Endothelial cell (in vitro differentiated cells): ENCODE results near the gene DOK5. TPM values are rescaled to one million over a fixed set of nuclear protein-coding genes. Genes with fewer than 3 reads are reported as not detected.

Source experiments
- DNase-seq: peaks from one replicate; pipeline ENCODE4 v3.0.0; 2021; ENCODE audit warnings: low spot score
- H3K27ac Mint-ChIP-seq: one replicate; pipeline ENCODE4 v1.8.0; 2021; ENCODE audit warnings: mixed read lengths, inconsistent platforms; ENCODE audit not compliant: unreplicated experiment
- H3K27me3 Mint-ChIP-seq: one replicate; pipeline ENCODE4 v1.8.0; 2021; ENCODE audit warnings: mild to moderate bottlenecking, moderate library complexity, mixed read lengths, inconsistent platforms; ENCODE audit not compliant: unreplicated experiment
- H3K36me3 Mint-ChIP-seq: one replicate; pipeline ENCODE4 v1.8.0; 2021; ENCODE audit warnings: mild to moderate bottlenecking, low read depth, mixed read lengths, inconsistent platforms; ENCODE audit not compliant: unreplicated experiment
- H3K4me1 Mint-ChIP-seq: one replicate; pipeline ENCODE4 v1.8.0; 2021; ENCODE audit warnings: mild to moderate bottlenecking, mixed read lengths, inconsistent platforms; ENCODE audit not compliant: unreplicated experiment
- H3K4me3 Mint-ChIP-seq: one replicate; pipeline ENCODE4 v1.8.0; 2021; ENCODE audit warnings: mild to moderate bottlenecking, mixed read lengths, inconsistent platforms; ENCODE audit not compliant: unreplicated experiment
- H3K9me3 Mint-ChIP-seq: one replicate; pipeline ENCODE4 v1.8.0; 2021; ENCODE audit warnings: mixed read lengths, inconsistent platforms; ENCODE audit not compliant: unreplicated experiment
- total RNA-seq: library from RNA; stranded (reverse); fragmentation: NEBNext Ultra II Directional; extraction: Animal tissue kit (Norgen Biotek cat#: 25700); gene quantifications from one replicate; pipeline ENCODE4 v1.2.1, GENCODE V29; 2021; ENCODE audit not compliant: unreplicated experiment
- TF ChIP-seq, protein P1 (sequence below): fragments of 200-600 bp; sonication (generic); IDR thresholded peaks from one replicate; pipeline ENCODE4 v1.5.0; 2021; ENCODE audit warnings: antibody characterized with exemption; ENCODE audit not compliant: unreplicated experiment

Gene DOK5
- total RNA-seq, 1 donor from 2014 or later: 0.26 TPM

- Mint-ChIP-seq H3K36me3 (no peaks in the 10 kb centered on the region), H3K27me3 (no peaks in the 10 kb centered on the region), H3K4me3 (no peak overlapping the region), H3K4me1 (no peaks in the 10 kb centered on the region), H3K27ac (no peak overlapping the region), H3K9me3 (no peaks in the 10 kb centered on the region)
- TF ChIP-seq, protein P1, sequence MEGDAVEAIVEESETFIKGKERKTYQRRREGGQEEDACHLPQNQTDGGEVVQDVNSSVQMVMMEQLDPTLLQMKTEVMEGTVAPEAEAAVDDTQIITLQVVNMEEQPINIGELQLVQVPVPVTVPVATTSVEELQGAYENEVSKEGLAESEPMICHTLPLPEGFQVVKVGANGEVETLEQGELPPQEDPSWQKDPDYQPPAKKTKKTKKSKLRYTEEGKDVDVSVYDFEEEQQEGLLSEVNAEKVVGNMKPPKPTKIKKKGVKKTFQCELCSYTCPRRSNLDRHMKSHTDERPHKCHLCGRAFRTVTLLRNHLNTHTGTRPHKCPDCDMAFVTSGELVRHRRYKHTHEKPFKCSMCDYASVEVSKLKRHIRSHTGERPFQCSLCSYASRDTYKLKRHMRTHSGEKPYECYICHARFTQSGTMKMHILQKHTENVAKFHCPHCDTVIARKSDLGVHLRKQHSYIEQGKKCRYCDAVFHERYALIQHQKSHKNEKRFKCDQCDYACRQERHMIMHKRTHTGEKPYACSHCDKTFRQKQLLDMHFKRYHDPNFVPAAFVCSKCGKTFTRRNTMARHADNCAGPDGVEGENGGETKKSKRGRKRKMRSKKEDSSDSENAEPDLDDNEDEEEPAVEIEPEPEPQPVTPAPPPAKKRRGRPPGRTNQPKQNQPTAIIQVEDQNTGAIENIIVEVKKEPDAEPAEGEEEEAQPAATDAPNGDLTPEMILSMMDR: no peak
- DNase-seq: no peak
Measured at GRCh38 chr20:54550776-54551396, 75.5 kb downstream of the DOK5 start.

GRCh38 chr20:54554006-54554405, 78.6 kb downstream of the DOK5 start:
- DNase-seq: no peak
- no peaks in the 10 kb centered on the region for H3K36me3 Mint-ChIP-seq
- H3K27ac Mint-ChIP-seq: no peak overlapping the region
- no peak overlapping the region for H3K4me3 Mint-ChIP-seq
- H3K4me1 Mint-ChIP-seq: no peaks in the 10 kb centered on the region
- no peaks in the 10 kb centered on the region for H3K9me3 Mint-ChIP-seq
- TF ChIP-seq, protein P1: no peak
- no peaks in the 10 kb centered on the region for H3K27me3 Mint-ChIP-seq

DNA sequence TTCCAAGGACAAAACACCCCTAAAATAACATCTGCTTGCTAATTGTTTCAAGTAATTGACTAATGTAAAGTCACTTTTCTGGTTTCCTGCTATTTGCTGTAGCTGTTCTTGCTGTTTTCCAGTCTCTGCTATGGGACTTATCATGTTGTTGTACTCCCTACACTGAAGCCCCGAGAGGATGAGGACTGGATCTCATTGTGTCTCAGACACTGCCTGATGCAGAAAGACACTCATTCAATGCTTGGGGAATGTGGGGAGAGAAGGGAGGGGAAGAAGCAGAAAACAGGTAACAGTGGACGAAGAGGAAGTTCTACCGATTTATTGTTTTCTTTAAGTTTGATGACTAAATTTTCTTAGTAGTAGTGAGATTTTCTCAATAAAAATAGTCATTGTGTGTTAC, 79.8 kb downstream of the DOK5 start:
- H3K27me3 Mint-ChIP-seq: no peaks in the 10 kb centered on the region
- H3K27ac Mint-ChIP-seq: no peak overlapping the region
- H3K4me1 Mint-ChIP-seq: no peaks in the 10 kb centered on the region
- no peak for DNase-seq
- H3K36me3 Mint-ChIP-seq: no peaks in the 10 kb centered on the region
- TF ChIP-seq, protein P1: no peak
- no peak overlapping the region for H3K4me3 Mint-ChIP-seq
- H3K9me3 Mint-ChIP-seq: no peaks in the 10 kb centered on the region

DNA sequence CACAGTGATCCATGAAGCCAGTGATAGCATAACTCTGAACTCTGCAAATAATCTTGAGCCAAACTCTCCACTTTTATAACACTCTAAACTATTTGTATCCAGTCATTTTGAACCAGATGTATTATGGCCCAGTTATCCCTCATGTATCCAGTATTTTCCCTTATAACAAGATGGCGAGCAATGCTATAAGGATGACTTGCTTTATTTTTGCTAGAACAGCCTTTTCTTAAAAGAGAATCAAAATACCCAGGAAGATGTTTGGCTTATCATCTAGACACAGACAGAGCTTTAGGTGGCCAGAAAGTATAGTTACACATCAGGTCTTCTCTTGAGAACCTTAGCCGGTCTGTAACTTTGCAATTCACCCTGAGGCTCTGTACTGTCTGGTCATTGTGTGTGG, 81.0 kb downstream of the DOK5 start:
- DNase-seq: no peak
- H3K27me3 Mint-ChIP-seq: no peaks in the 10 kb centered on the region
- TF ChIP-seq, protein P1: no peak
- no peaks in the 10 kb centered on the region for H3K9me3 Mint-ChIP-seq
- no peak overlapping the region for H3K4me3 Mint-ChIP-seq
- H3K36me3 Mint-ChIP-seq: no peaks in the 10 kb centered on the region
- no peak overlapping the region for H3K27ac Mint-ChIP-seq
- H3K4me1 Mint-ChIP-seq: no peaks in the 10 kb centered on the region

DNA sequence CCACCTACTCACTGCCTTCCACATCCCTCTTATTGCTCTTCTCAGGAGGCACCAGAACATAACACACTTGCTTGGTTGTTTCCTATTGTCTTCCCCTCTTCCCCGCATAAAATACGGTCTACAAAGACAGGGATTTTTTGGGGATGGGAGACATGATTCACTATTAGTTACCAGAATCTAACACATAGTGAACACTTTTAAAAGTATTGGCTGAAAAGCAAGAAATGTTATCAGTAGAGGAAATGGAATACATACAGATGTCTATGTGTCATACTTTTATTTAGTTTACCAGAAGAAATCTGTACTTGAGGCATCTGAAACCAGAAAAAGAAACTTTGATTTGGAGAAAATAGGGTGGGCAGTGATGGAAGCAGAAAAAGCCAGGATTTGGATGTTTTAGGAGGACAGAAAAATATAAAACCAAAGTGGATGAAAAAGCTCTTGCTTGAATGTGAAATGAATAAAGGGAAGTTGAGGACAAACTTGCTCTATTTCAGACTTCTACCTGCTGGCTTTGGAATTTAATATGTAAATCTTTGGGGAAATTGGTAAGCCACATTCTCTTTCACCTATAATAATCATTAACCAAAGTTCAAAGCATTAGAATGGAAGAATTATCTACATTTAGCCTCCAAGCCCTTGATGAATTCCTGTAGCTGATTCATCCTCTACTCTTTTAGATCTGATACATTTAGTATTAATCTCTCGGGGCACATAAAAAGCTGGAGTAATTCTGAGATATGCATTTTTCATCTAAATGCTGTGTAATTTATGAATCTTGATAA, 82.6 kb downstream of the DOK5 start:
- H3K27me3 Mint-ChIP-seq: no peaks in the 10 kb centered on the region
- H3K4me3 Mint-ChIP-seq: no peak overlapping the region
- DNase-seq: no peak
- TF ChIP-seq, protein P1: no peak
- H3K9me3 Mint-ChIP-seq: no peaks in the 10 kb centered on the region
- H3K4me1 Mint-ChIP-seq: no peaks in the 10 kb centered on the region
- H3K27ac Mint-ChIP-seq: no peak overlapping the region
- H3K36me3 Mint-ChIP-seq: no peaks in the 10 kb centered on the region
